ENCODE data around the gene HLTF.
"Not testable (repeated sequence)": the region's sequence is repeated elsewhere in the genome, so short reads cannot be mapped to it uniquely, and the experiment has no call there.

HLTF gene

DNA sequence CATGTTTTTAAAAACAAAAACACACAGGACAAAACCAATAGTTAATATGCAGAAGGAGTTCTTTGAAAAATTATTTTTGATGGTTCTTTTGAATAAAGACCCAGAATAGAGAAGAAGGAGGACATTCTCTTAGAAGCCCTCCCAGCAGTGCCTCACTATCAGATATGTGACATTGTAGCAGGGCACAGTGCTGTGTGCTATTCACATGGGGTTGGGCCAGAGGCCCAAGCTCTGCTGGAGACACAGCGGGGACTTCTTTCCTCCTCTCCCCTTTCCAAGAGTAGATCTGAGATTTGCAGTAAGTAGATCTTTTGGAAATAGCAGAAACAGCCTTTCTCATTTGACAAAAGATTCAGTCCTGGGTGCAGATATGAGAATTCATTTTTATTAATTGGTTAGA, 88.7 kb downstream of the HLTF start:
- H3K27me3 ChIP-seq (ENCODE audit: control insufficient read depth, insufficient read depth, low read length, poor library complexity, severe bottlenecking), result peaks cover 3% of the 10 kb centered on the region
- no peak overlapping the region for H3K4me3 ChIP-seq (ENCODE audit: insufficient read depth, low read depth, low read length)
- no peaks in the 10 kb centered on the region for H3K36me3 ChIP-seq (ENCODE audit: control insufficient read depth, insufficient read depth, low read length)
- H3K4me1 ChIP-seq (ENCODE audit: control insufficient read depth, insufficient read depth, low read length), result peaks cover 15% of the 10 kb centered on the region
- no peak overlapping the region for H3K27ac ChIP-seq (ENCODE audit: insufficient read depth, low read depth, low read length, poor library complexity, severe bottlenecking)
- H3K9me3 ChIP-seq (ENCODE audit: control insufficient read depth, low read length), result no peaks in the 10 kb centered on the region
- WGBS, 2 experiments, result 71 to 79% methylated on average over 1 of the region's 1 CpG

DNA sequence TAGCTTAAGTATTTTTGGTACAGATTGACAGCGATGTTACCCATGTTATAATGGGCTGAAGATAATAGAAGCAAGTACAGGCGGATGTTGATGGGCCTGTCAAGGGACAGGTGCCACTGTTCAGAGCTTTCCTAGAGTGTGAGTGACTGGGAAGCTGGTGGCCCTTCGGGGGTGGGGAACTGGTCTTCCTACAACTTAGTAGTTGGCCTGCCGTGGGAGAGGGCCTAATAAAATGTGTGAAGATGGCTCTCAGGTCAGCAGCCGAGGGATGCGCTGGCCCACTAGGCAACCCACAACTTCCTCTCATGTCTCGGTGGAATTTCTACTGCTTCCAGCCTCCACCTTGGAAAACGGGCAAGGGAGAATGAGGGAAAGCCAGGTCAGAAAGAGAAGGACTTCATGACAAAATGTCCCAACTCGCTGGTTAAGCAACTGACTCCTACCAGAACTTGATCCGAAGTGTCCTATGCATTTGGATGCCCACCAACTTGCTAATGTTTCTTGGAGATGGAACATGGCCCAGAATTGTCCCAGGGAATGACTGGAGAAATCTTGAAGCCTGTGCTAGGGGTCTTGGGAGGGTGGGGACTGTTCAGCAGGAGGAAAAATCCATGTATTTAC, 93.6 kb downstream of the HLTF start:
- H3K4me3 ChIP-seq (ENCODE audit: insufficient read depth, low read depth, low read length), result no peak overlapping the region
- H3K27ac ChIP-seq (ENCODE audit: insufficient read depth, low read depth, low read length, poor library complexity, severe bottlenecking), result no peak overlapping the region
- WGBS, 2 experiments, result 92 to 95% methylated on average over 10 of the region's 10 CpGs

DNA sequence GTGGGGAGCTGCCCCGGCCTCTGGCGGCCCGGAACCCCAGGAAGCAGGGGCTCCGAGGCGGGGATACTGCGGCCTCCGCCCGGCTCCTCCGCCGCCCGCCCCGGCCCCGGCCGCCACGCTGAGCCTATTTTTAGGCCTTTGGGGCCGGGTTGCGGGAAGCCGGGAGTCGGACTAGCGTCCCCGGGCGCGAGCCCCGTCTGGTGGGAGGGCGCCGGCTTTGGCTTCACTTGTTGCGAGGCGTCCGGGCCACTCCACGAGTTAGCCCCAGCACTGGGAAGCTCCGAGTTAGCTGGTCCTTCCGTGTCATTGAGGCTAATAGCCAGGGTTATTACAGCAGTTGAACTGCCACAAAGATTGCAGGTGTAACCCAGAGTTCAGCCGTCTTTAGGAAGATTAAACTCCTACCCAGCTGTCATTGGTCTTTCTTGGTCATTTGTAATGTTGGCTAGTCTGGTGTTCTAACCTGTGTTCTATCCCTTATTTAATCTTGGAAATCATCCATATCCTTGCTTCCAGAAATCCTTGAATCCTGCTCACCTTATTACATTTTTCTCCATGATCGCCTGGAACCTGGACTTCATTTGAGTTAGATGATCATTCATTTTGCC, 94.2 kb downstream of the HLTF start:
- Histone ChIP-seq H3K36me3 (ENCODE audit: control insufficient read depth, insufficient read depth, low read length) (no peaks in the 10 kb centered on the region), H3K27me3 (ENCODE audit: control insufficient read depth, insufficient read depth, low read length, poor library complexity, severe bottlenecking) (peaks cover 21% of the 10 kb centered on the region), H3K4me1 (ENCODE audit: control insufficient read depth, insufficient read depth, low read length) (peaks cover 6% of the 10 kb centered on the region), H3K4me3 (ENCODE audit: insufficient read depth, low read depth, low read length) (peak overlapping the region; percentile 61), H3K9me3 (ENCODE audit: control insufficient read depth, low read length) (no peaks in the 10 kb centered on the region), H3K27ac (ENCODE audit: insufficient read depth, low read depth, low read length, poor library complexity, severe bottlenecking) (no peak overlapping the region)
- 5% methylated on average over 34 of the region's 34 CpGs for WGBS, 2 experiments

More for the DNA sequence above, 93.6 kb downstream of the HLTF start:
- Histone ChIP-seq H3K36me3 (ENCODE audit: control insufficient read depth, insufficient read depth, low read length) (no peaks in the 10 kb centered on the region), H3K9me3 (ENCODE audit: control insufficient read depth, low read length) (no peaks in the 10 kb centered on the region), H3K27me3 (ENCODE audit: control insufficient read depth, insufficient read depth, low read length, poor library complexity, severe bottlenecking) (peaks cover 21% of the 10 kb centered on the region), H3K4me1 (ENCODE audit: control insufficient read depth, insufficient read depth, low read length) (peaks cover 10% of the 10 kb centered on the region)

DNA sequence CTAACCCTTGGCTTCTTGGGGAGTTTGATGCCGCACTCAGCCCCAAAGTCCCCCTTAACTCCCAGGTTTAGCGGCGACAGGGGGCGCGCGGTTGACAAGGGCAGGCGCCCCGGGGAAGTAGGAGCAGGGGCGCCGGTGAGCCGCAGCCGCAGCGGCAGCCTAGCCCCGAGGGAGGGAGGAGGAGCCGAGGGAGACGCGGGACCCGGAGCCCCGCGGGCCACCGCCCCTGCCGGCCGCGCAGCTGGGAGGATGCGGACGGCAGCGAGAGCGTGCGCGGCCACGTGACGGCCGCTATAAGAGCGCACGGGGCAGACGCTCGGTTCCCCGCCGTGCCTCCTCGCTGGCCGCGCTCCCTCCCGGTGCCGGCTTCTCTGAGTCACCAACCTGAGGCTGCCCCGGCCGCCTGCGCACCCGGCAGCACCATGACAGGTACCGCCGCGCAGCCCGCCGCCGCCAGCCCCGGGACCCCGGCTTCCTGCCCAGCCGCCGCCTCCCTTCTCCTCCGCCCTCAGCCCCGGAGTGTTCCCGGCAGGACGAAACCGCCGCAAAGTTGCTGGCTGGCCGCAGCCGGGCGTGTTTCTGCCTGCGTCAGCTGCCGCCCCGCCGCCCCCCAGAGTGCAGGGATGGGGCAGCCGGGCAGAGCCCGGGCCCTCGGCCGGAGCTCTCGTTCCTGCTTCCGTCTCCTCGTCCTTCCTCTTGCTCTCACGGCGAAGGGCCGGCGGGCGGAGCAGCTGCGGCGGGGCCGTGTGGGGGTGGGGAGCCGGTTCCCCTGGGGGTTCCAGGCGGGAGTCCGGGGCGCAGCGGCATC, 94.9 kb downstream of the HLTF start, which contains the start of gene GYG1:
Gene GYG1 (plus strand): TSS at position 322 of the 808 bp plus-strand sequence. CDS start 101 bp downstream, at position 423.
- Histone ChIP-seq H3K4me1 (ENCODE audit: control insufficient read depth, insufficient read depth, low read length) (peaks cover 1% of the 10 kb centered on the region), H3K9me3 (ENCODE audit: control insufficient read depth, low read length) (no peaks in the 10 kb centered on the region), H3K4me3 (ENCODE audit: insufficient read depth, low read depth, low read length) (peak within 1 kb of the TSS; percentile 61), H3K36me3 (ENCODE audit: control insufficient read depth, insufficient read depth, low read length) (no peaks in the 10 kb centered on the region), H3K27me3 (ENCODE audit: control insufficient read depth, insufficient read depth, low read length, poor library complexity, severe bottlenecking) (peaks cover 21% of the 10 kb centered on the region), H3K27ac (ENCODE audit: insufficient read depth, low read depth, low read length, poor library complexity, severe bottlenecking) (no peak within 1 kb of the TSS)
- 0 to 1% methylated on average over 91 of the region's 91 CpGs for WGBS, 2 experiments

DNA sequence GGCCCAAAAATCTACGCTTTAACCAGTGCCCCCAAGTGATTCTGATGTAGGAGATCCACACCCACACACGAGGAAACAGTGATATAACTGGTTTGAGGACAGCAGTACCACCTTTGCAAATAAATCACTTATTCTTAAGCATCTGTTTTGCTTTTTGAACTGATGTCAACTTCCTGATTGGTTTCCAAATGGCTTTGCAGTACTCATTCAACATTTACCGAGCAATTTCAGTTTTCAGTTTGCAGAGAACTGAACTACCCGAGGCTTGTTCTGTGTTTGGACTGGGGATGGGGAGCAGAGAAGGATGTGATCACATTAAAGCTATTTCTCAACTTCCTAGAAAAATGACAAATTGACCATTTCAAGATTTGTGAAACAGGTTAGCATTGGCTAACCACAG, 96.1 kb downstream of the HLTF start:
- H3K27ac ChIP-seq (ENCODE audit: insufficient read depth, low read depth, low read length, poor library complexity, severe bottlenecking), result no peak overlapping the region
- 93 to 94% methylated on average over 3 to 4 of the region's 4 CpGs for WGBS, 2 experiments

DNA sequence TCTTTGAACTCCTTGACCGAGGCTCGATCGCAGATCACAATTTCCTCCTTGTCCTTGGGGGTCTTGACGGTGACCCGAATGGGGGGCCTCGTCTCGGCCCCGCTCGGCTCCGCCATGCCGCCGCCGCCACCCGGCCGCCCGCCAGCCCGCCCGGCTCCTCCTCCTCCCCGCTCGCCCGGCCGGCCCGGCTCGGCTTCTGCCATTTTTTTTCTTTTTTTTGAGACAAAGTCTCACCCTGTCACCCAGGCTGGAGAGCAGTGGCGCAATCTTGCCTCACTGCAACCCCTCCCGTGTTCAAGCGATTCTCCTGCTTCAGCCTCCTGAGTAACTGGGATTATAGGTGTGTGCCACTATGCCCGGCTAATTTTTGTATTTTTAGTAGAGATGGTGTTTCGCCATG, 98.8 kb downstream of the HLTF start:
- H3K36me3 ChIP-seq (ENCODE audit: control insufficient read depth, insufficient read depth, low read length); H3K27ac ChIP-seq (ENCODE audit: insufficient read depth, low read depth, low read length, poor library complexity, severe bottlenecking); H3K9me3 ChIP-seq (ENCODE audit: control insufficient read depth, low read length); H3K4me3 ChIP-seq (ENCODE audit: insufficient read depth, low read depth, low read length); H3K4me1 ChIP-seq (ENCODE audit: control insufficient read depth, insufficient read depth, low read length): not testable (repeated sequence)
- WGBS, 2 experiments, result 86 to 91% methylated on average over 28 of the region's 29 CpGs
- peaks cover 17% of the 10 kb centered on the region for H3K27me3 ChIP-seq (ENCODE audit: control insufficient read depth, insufficient read depth, low read length, poor library complexity, severe bottlenecking)

More for the DNA sequence above, 96.1 kb downstream of the HLTF start:
- Histone ChIP-seq H3K9me3 (ENCODE audit: control insufficient read depth, low read length) (no peaks in the 10 kb centered on the region), H3K36me3 (ENCODE audit: control insufficient read depth, insufficient read depth, low read length) (no peaks in the 10 kb centered on the region), H3K4me3 (ENCODE audit: insufficient read depth, low read depth, low read length) (no peak overlapping the region), H3K27me3 (ENCODE audit: control insufficient read depth, insufficient read depth, low read length, poor library complexity, severe bottlenecking) (peaks cover 21% of the 10 kb centered on the region), H3K4me1 (ENCODE audit: control insufficient read depth, insufficient read depth, low read length) (no peaks in the 10 kb centered on the region)

DNA sequence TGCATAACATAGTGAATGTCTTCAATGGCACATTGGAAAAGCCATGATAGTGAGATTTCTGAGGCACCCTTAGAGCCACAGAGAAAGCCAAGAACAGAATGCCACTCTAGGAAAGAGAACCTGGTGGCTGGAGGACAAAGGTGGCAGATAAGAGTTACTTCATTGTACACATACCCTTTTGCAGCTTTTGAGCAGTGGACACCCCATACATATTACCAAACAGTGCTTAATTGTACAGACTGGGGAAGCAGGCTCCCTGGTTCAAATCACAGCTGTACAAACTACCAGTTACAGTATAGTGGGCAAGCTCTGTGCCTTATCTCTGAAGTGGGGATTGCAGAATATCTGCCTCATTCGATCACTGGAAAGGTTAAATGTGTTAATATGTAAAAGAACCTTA, 105.1 kb downstream of the HLTF start:
- Histone ChIP-seq H3K9me3 (ENCODE audit: control insufficient read depth, low read length) (no peaks in the 10 kb centered on the region), H3K27ac (ENCODE audit: insufficient read depth, low read depth, low read length, poor library complexity, severe bottlenecking) (no peak overlapping the region), H3K27me3 (ENCODE audit: control insufficient read depth, insufficient read depth, low read length, poor library complexity, severe bottlenecking) (no peaks in the 10 kb centered on the region), H3K4me1 (ENCODE audit: control insufficient read depth, insufficient read depth, low read length) (no peaks in the 10 kb centered on the region), H3K4me3 (ENCODE audit: insufficient read depth, low read depth, low read length) (no peak overlapping the region), H3K36me3 (ENCODE audit: control insufficient read depth, insufficient read depth, low read length) (no peaks in the 10 kb centered on the region)
- WGBS, 2 experiments, result 94 to 100% methylated on average over 1 of the region's 1 CpG
